Heart left ventricle (tissue), 13 donors: ENCODE data around the gene EHF.

Experiments
- POLR2A ChIP-seq, 2 donors: fragments of 450-650 bp; IDR thresholded peaks; one replicate each; pipeline ENCODE4 v1.6.1; 2017; ENCODE audit warnings: antibody characterized with exemption in 2 of 2, mild to moderate bottlenecking in 2 of 2, moderate library complexity in 2 of 2
- TF ChIP-seq, protein P1 (sequence below), 12 donors: fragments of 200-600 bp; sonication (generic) in 4 of 12; IDR thresholded peaks; one replicate each; pipeline versions ENCODE4 v1.5.0 to v1.8.0; 2018 to 2022; ENCODE audit warnings: antibody characterized with exemption in 12 of 12, mild to moderate bottlenecking in 5 of 12
- donor health status: ischemic (EF 13 %, LVEDD 7.1; RV severe dilation, severe dysfunction).
- donor health status: DM: no; HTN: yes; CAD: no.
- donor health status: DM: no; HTN: no; CAD: no.
- donor health status: ischemic (EF 25% LVEDD 6.9; RV normal size, moderate dysfunction).
- donor health status: ischemic (EF 25% LVEDD 5.7; RV mildly dilated, moderate dysfunction).
- donor health status: ischemic (EF 35%, LVEDD 5.7; RV mildly dilated, moderate dysfunction).
- donor health status: nonischemic (EF 11% LVEDD 7.7; RV severe dilation, severe dysfunction).
- donor health status: DM: yes; HTN: yes; CAD: no.
- donor health status: PGD.
- donor health status: ischemic (EF 29% LVEDD 5.4; RV normal size, mild dysfunction).
- donor health status: nonischemic (EF 23%, LVEDD 6.1; RV moderate dilation, normal function).

- TF ChIP-seq, protein P1, sequence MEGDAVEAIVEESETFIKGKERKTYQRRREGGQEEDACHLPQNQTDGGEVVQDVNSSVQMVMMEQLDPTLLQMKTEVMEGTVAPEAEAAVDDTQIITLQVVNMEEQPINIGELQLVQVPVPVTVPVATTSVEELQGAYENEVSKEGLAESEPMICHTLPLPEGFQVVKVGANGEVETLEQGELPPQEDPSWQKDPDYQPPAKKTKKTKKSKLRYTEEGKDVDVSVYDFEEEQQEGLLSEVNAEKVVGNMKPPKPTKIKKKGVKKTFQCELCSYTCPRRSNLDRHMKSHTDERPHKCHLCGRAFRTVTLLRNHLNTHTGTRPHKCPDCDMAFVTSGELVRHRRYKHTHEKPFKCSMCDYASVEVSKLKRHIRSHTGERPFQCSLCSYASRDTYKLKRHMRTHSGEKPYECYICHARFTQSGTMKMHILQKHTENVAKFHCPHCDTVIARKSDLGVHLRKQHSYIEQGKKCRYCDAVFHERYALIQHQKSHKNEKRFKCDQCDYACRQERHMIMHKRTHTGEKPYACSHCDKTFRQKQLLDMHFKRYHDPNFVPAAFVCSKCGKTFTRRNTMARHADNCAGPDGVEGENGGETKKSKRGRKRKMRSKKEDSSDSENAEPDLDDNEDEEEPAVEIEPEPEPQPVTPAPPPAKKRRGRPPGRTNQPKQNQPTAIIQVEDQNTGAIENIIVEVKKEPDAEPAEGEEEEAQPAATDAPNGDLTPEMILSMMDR (IDR thresholded peaks at IDR 0.05) = no peak
- TF ChIP-seq POLR2A (IDR thresholded peaks at IDR 0.05) = no peak
Observed at GRCh38 chr11:34599406-34599945, 21.4 kb upstream of the EHF start.
